ENCODE results near the gene AIFM1.

Gene AIFM1

DNA sequence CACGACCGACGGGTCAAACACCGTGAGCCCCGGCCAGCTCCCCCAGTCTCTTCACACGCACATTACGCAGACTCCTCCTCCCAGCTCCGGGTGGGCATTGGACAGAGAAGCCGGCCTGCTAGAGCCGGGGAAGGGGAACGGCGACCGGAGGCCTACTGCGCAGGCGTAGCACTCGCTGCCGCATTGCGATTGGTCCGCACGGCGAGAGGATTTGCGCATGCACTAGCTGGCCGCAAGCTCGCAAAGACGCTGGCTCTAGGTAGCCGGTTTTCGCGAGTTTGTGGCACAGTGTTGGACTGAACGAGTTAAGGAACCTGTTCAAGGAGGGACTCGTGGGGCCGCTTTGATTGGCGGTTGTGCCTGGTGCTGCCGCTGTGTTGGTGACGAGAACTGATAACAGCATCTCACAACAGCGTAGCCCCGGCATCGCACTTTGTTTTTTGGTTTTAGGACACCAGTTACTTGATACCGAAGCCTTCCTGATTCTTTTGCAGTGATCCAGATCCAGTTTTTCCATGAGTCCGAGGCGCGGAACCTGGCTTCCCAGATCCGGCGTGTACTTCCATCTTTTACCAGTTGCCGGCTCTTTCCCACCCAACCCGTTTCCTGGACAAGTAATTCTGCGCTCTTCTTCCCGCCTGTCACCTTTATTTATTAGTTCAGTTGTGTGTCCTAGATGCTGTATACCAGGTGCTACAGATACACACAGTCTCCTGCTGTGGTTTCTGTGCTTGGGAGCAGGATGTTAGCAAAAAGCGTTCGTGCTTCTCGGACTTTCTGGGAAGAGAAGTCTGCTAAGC lies at the start of gene AIFM1:
TSS of gene AIFM1 (minus strand) at position 139 of the 800 bp plus-strand sequence. CDS start 185 bp downstream, outside the sequence.
- DNase-seq, result peak; percentile 70 to 76

DNA sequence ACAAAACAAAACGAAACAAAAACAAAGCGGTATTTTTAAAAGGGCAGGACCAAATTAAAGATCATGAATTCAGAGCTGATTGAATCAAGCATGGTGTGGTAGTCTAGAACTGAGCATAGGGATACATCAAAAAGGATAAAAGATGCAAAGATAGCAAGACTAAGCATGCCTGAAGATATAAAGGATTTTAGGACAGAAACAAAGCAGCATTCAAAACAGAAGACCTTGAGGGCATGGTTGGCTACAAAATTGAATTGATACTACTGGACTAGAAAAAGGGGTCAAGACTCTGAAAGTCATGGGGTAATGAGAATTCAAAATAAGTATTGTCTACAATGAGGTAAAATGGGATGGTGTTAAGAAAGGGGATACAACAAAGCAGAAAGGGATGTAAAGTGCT lies 47.7 kb upstream of the AIFM1 start:
- DNase-seq, result no peak

DNA sequence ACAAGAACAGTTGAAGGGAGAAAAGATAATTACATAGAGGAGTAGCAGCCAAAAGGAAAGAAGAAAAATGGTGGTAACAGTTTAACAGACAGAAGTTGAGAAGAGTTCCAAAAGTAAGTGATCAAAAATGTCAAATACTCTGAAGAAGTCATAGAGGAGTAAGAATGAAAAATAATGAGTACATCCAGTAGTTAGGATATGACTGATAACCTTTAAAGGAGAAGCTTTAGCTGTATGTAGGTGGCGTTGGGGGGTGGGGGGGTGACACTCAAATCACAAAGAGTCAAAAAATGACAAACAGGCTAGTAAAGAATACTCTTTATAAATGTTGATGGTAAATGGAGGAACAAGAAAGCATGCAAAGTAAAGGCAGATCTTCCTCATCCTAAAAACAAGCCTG lies 46.7 kb upstream of the AIFM1 start:
- no peak for DNase-seq

DNA sequence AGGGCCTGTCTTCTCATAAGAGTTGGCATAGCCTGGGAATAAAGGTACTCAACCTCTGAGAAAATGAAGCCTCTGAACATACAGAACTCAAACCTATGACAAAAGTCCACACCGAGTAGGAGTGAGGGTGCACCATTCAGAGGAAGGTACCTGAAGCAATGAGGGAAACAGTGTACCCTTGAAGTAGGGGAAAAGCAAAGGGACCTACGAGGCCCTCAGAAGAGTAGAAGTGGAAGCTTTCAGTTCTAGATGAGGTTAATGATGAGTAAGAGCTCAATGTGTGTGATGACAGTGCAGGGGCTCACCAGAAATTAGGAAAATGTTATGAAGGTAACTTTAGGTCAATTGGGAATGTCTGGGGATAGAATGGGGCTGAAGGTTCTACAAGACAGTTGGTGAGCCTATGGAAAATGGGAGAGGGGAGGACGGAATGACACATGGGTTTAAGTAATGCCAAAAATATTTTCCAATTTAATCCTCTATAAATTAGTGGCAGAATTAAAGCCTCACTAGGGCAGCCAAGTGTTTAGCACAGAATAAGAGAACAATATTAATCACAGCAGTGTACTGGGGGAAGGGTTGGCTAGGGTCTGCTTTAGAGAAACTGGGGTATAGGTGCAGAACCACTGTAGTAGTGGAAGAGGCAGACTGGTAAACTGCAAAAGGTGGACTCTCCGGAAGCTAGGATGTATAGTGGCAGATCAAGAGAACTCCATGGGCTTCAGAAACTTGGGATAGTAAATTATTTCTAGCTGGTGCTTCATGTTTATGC lies 46.0 kb upstream of the AIFM1 start:
- DNase-seq, result no peak

DNA sequence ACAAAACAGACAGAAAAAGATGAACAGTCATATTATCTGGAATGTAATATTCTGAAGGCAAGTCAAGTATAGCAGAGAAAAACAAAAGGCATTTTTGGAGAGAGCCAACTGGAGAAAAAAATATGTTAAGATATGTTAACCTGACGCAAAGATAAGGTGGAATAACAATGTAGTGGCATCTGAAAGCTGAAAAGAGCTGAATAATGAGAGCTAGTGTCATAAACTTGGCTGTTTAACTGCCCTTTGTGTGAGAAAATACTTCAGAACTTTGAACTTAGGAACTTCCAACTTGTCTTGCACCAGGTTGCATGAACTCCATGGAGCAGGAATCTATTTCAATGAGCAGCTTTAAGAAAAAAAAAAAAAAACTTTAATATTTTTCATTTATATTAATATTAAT lies 39.0 kb upstream of the AIFM1 start:
- DNase-seq, result no peak

DNA sequence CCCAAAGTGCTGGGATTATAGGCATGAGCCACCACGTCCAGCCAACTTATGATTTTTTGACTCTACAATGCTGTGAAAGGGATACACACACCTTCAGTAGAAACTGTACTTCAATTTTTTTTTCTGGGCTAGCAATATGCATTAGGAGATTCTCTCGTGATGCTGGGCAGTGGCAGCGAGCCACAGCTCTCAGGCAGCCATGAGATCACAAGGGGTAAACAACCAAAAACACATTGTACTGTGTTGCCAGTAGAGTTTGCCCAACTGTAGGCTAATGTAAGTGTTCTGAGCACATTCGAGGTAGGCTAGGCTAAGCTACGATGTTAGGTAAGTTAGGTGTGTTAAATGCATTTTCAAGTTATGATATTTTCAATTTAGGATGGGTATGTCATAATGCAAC lies 31.8 kb upstream of the AIFM1 start:
- no peak for DNase-seq

DNA sequence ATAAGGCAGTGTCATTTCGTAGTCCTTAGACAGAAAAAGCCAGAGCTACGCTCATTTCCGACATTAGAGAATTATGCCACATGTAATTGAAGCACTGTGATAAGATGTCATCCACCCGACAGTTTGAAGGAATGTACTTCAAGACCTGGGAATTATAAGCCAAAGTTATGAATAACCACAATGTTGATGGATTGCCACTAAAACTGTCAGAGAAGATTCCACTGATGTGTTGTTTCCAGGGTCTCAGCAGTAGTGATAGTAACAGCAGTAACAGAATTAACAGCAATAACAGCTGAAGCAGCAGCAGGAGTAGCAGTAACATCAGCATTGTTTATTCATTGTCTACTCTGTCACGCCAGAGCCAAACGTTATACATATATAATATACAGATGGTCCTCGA lies 30.8 kb upstream of the AIFM1 start:
- DNase-seq, result no peak

DNA sequence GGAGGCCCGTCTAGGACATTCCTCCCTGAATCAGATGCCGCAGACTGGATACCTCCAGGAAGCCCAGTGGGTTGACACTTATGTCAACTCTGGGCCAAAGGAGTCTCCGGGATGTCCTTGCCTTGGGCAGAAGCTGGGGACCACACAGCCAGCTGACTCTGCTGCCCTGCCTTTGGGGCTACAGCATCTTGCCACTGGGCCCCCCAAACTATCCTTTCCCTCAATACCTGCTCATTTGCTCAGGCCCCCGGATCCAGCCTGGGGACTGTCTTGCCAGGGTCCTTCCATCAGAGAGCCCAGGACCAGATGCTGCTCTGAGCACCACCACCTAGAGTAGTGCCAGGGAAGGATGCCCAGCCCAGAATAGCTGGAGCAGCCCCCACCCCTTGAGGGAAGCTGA lies 25.2 kb upstream of the AIFM1 start:
- no peak for DNase-seq

DNA sequence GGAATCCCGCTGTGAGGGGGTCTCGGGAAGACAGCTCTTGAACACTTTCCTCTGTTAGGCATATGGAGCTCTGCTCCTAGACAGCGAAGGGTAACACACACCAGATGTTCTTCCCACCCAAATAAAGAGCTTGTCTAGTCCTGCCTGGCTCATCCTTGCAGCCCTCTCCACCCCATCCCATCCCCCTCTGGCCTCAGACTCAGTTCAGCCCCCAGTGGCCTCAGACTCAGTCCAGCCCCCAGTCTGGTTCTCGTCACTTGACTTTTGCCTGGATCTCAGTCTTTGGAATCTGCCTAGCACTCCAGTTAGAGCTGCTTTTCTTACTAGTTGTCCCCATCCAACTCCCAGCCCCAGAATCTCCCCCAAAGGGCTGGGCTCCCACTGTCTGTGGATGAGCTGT lies 21.0 kb upstream of the AIFM1 start:
- DNase-seq, result no peak

DNA sequence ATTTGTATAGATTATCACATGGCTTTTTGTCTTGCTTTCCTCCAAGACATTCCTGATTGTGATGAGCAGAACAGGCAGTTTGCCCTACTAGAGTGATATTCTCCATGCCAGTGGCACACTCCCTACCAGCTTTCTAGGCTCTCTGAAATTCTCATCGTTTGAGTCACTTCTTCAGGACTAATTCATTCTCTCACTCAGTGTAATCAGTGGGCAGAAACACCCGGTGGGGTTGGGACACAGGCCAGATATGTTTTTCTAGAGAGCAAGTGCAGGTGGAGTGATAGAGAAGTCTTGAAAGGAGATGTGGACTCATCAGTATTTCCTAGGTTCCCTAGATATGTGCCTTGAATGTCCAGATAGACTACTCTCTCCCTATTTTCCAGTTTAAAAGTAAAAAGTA lies 19.2 kb upstream of the AIFM1 start:
- DNase-seq, result no peak

DNA sequence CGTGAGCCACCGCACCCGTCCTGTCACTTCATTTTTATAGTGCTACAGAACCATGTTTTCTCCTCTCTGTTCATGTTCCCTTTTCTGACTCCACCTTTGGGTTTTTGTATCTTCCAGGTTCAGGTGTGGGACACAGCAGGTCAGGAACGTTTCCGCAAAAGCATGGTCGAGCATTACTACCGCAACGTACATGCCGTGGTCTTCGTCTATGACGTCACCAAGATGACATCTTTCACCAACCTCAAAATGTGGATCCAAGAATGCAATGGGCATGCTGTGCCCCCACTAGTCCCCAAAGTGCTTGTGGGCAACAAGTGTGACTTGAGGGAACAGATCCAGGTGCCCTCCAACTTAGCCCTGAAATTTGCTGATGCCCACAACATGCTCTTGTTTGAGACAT lies 18.5 kb upstream of the AIFM1 start:
- DNase-seq, result no peak

DNA sequence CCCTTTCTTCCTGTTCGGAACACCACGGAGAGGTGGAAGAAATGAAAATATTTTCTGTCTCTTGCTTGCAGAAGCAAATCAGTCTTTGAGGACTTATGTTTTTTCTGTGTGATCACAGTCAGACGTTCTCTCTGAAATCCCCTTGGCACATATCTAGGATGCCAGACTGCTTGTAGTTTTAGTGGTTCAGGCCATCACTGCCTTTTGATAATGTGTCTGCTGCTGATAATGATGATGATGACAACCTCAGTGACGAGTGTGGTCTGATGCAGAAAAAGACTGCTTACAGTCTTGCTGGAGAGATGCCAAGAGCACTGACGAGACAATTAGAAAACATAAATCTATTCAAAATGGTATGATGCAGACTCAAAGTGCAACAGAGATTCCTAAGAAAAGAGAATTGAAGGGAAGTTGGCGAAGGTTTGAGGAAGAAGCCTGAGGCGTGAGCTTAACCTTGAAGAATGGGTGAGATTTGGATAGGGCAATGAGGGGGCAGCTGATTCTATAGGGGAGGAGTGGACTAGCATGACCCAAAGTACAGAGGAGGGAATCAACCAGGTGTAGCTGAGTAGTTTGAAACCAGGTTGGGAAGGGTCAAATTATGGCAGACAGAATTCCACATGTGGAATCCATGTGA lies 14.1 kb upstream of the AIFM1 start:
- no peak for DNase-seq

DNA sequence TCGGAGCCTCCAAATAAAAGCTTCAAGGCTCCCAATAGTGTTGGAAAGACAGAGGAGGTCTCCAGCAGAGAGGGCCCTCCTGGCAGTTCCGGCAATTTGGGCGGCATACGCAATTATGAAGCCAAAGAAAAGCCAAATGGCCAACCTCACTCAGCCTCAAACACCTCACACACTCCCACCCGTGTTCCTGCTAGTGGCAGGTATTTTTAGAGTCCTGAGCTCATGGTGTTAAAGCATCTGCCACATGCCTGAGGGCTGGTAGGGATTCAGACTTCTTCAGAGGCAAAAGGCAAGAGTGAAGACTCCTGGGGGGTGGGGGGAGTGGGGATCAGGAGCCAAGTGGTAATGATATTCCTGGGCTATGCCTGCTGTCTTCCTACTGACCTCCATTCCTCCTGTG lies 13.5 kb upstream of the AIFM1 start:
- DNase-seq, result no peak

DNA sequence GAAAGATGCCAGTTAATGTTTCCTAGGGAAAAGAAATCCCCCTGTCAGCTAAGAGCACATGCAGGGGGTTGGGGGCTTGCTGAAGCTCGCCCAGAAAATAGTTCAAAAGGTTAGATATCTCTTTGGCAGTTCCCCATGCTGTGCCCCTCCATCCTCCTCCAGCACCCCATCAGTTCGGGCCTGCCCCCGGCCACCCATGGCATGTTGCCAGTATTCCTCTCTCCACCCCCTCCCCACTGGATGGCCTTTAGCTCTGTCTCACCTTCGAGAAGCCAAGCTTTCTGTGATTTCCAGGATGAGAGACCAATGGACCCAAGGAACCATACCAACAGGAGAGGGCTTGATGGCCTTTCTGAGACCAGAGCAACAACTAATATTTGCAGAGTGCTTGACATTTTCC lies 11.3 kb upstream of the AIFM1 start:
- no peak for DNase-seq

DNA sequence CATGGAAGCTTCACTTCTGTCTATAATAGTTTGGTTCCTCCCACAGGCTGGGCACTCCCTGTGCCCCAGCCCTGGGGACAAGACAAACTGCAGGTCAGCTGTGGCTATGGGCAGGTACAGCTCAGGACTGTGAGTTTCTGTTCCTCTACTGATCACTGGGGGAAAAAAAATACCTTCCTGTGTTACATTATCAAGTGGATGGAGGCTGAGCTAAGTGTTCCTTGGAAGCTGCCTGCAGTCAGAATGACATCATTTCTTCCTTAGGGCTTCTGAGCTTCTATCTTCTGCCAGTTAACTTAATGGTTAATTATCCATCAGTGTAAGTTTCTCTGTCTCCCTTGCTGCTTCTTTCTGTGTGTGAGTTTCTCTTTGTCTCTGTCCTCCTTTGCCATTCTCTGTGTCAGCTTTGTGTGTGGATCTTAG lies 10.7 kb upstream of the AIFM1 start:
- no peak for DNase-seq

DNA sequence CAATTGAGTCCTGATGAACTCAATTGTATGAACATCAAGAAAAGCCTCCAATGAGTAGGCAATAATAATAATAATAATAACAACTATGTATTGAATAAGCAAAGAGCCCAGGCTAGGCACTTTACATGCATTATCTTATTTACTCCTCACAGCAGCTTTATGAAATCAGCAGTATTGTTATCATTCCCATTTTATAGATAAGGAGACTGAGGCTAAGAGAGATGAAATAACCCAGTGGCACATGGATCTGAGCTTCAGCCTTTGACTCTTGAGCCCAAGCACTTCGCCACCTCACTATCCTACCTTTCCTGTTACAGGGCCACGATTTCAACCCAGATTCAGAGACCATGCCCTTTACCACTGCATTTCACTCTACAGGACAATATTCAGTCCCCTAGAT lies 9.3 kb upstream of the AIFM1 start:
- DNase-seq, result no peak

DNA sequence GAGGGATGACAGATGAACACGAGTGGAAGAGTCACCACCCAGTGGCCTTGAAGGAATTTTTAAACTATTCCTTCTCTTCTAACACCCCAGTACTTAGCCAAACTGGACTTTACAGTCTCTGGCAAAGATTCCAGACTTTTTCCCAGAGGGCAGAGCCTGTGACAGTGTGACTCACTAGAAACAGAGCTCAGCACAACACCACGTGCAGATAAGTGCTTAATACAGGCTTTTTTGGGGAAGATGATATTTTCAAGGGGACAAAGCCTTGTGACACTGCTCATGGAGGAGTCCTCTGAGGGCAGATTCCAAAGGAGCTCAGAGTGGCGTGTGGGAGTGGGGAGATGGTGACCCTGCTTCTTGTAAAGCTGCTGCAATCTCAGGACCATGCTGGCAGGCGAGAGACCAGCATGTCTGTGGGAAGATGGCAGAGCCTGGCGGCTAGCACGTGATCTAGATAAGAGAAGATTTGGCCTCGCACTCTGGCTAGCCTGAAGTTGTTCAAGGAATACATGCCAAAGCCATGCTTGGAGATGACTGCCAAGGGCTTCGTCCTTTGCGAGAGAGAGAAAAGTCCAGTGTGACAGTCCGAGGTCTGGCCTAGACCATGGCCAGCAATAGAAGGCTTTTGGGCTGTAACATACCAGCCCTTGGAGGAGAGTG lies 8.5 kb upstream of the AIFM1 start:
- no peak for DNase-seq

DNA sequence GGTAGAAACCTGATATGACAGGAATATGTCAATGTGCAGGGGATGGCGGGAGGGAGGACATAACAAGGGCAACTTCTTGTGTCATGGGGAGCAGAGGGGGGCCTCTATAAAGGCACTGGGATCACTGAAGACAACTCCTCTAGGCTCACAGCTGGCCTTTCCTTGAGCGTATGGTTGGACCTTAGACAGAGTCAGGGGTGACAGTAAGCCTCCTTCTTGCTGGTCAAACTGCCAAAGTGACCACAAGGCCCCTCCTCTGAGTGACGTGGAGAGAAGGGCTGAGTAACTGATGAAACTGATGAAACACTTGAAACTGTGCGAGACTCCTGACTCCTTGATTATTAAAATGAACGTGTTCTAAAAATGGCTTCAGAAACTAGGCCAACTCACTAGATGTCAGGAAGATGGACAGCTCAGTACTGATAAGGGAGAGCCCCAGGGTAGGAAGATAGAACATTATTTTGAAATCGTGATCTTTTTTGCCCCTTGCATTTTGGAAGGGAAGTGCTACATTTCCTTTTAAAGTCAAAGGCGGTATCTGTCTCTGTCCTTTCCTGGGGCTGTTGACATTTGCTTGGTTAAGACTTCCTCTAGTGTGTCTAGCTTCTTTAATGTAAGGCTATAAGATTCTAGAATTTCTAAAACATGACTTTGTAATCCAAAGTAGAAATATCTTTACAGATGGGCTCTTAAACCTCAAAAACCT lies 7.7 kb upstream of the AIFM1 start:
- no peak for DNase-seq

DNA sequence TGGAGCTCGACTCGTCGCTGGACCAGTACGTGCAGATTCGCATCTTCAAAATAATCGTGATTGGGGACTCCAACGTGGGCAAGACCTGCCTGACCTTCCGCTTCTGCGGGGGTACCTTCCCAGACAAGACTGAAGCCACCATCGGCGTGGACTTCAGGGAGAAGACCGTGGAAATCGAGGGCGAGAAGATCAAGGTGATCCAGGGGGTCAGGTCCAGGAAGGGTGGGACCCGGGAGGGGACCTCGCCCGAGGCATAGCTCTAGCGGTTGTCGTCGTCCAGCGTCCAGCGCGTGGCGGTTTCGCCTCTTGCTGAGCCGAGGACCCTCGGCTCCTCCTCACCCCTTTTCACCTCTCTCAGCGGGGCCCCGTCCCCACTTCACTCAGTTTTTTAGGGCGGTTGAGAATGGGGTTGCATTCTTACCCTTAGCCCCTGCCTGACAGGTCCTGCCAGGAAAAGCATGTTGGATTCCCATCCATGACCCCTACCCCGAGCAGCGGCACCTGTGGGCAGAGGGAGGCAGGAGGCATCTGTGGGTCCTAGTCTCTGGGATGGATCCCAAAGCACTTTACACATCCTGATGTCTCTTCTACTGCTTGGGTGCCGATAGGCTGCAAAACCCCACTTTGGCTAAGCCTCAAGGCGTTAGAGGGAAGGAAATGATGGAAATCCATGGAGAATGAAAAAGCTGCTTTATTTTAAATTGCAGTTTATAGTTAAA lies 6.6 kb upstream of the AIFM1 start:
- no peak for DNase-seq

DNA sequence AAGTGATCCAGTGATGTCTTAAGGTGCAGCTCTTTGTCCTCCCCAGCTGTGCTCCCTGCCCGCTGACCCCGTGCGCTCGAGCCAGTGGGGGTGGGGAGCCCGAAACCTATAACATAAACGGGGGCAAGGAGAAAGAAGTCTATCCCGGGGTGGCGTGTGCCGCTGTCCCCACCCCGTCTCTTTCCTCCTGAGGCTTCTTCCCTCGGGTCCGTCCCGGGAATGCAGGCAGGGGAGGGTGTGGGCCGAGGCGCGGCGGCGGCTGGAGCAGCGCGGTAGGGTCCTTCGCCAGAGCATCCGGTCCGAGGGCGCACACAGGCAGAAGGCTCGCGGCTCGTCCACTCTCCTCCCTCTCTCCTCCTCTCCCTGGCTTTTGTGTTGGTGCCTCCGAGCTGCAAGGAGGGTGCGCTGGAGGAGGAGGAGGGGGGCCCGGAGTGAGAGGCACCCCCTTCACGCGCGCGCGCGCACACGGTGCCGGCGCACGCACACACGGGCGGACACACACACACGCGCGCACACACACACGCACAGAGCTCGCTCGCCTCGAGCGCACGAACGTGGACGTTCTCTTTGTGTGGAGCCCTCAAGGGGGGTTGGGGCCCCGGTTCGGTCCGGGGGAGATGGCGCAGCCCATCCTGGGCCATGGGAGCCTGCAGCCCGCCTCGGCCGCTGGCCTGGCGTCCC lies 5.9 kb upstream of the AIFM1 start, which contains the start of gene RAB33A:
TSS of gene RAB33A (plus strand) at position 517 of the 681 bp plus-strand sequence. CDS start at position 618, 101 bp downstream.
- peak in 1 of 2 donors; percentile 19 for DNase-seq

DNA sequence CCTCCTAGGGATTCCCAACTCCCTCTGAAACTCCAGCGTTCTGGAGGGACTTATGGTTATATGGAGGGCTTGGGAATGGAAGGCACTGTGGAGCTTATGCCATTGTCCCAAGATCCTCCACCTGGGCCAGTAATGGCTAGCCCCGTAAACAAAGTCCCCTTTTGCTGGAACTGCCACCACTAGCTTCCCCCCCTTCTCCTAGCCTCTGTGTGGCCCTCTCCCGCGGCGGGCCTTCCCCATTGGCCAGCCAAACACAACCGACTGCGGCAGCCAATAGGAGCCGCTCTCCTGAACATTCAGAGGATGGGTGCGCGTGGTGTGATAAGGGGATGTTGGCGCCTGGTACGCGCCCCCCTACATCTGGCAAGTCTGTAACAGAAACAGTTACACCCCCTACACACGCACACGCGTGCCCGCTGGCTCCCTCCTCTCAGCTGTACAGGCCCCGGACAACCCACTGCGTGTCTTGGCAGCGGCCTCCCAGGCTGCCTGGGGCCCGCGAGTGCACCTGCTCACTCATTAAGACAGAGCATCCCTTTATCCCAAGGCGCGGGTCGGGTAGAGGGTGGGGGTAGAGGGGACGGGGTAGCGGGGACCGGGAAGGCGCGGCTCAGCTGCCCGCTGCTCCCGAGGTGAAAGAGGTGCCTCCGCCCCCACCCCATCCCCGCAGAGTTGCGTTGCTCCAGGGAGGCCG lies 5.3 kb upstream of the AIFM1 start:
- DNase-seq, result peak; percentile 37 to 52
